Ramos (cell line): ENCODE data around the gene ZBTB46.
"Not testable (repeated sequence)": the region's sequence is repeated elsewhere in the genome, so short reads cannot be mapped to it uniquely, and the experiment has no call there.

Experiments
- in situ Hi-C: fragments of 300-500 bp; cut with MboI; formaldehyde crosslinking; loops from one replicate; pipeline ENCODE4 v1.14.3; 2022; ENCODE audit warnings: low sequenced_read_pairs; ENCODE audit not compliant: unreplicated experiment

The ZBTB46 gene

GRCh38 chr20:63822276-63822696 is 8.8 kb downstream of the ZBTB46 start:
- in situ Hi-C loops: no loop called here

- in situ Hi-C loops: no loop called here
These were observed 9.3 kb downstream of the ZBTB46 start for GRCh38 chr20:63821811-63822210.

- in situ Hi-C loops: no loop called here
These were observed 11.7 kb downstream of the ZBTB46 start for GRCh38 chr20:63819224-63819921.

GRCh38 chr20:63815615-63816253 is 15.3 kb downstream of the ZBTB46 start:
- in situ Hi-C loops: no loop called here

GRCh38 chr20:63814891-63815614 is 16.0 kb downstream of the ZBTB46 start:
- in situ Hi-C loops: no loop called here

- in situ Hi-C loops: no loop called here
These were observed 19.6 kb downstream of the ZBTB46 start for GRCh38 chr20:63811491-63811875.

- in situ Hi-C loops: no loop called here
These were observed 20.2 kb downstream of the ZBTB46 start for GRCh38 chr20:63810730-63811490.

- in situ Hi-C loops: no loop called here
These were observed 21.2 kb downstream of the ZBTB46 start for GRCh38 chr20:63809856-63810255.

- in situ Hi-C loops: no loop called here
These were observed 21.9 kb downstream of the ZBTB46 start for GRCh38 chr20:63808964-63809674.

- in situ Hi-C loops: no loop called here
These were observed 22.8 kb downstream of the ZBTB46 start for GRCh38 chr20:63808145-63808724.

- in situ Hi-C loops: no loop called here
These were observed 23.4 kb downstream of the ZBTB46 start for GRCh38 chr20:63807654-63808053.

- in situ Hi-C loops: no loop called here
These were observed 26.8 kb downstream of the ZBTB46 start for GRCh38 chr20:63804308-63804636.

- in situ Hi-C loops: no loop called here
These were observed 28.4 kb downstream of the ZBTB46 start for GRCh38 chr20:63802469-63803240.

- in situ Hi-C loops: not testable (repeated sequence)
These were observed 29.9 kb downstream of the ZBTB46 start for GRCh38 chr20:63801174-63801573.

GRCh38 chr20:63800411-63800810 is 30.7 kb downstream of the ZBTB46 start:
- in situ Hi-C loops: not testable (repeated sequence)

- in situ Hi-C loops: not testable (repeated sequence)
These were observed 31.9 kb downstream of the ZBTB46 start for GRCh38 chr20:63799127-63799526.

GRCh38 chr20:63797175-63797574 is 33.9 kb downstream of the ZBTB46 start:
- in situ Hi-C loops: not testable (repeated sequence)

GRCh38 chr20:63795178-63795830 is 35.8 kb downstream of the ZBTB46 start:
- in situ Hi-C loops: no loop called here

GRCh38 chr20:63794614-63795013 is 36.5 kb downstream of the ZBTB46 start:
- in situ Hi-C loops: no loop called here
